CD8-positive, alpha-beta memory T cell (primary cell): ENCODE results near the gene IFIT3. TPM values are rescaled to one million over a fixed set of nuclear protein-coding genes. Genes with fewer than 3 reads are reported as not detected.
"Not testable (repeated sequence)": the region's sequence is repeated elsewhere in the genome, so short reads cannot be mapped to it uniquely, and the experiment has no call there.

Experiments used
- CTCF ChIA-PET: fragments of 350-600 bp; sonication (Branson Sonifier 250); formaldehyde crosslinking; loops from one replicate; lab custom pipeline; 2021; ENCODE audit warnings: antibody characterized with exemption; lab: Charles Lee
- POLR2A ChIA-PET: fragments of 350-600 bp; sonication (Branson Sonifier 250); formaldehyde crosslinking; loops from one replicate; lab custom pipeline; 2021; ENCODE audit warnings: antibody characterized with exemption; lab: Charles Lee
- DNase-seq, 5 donors: peaks; one replicate each; pipeline versions ENCODE4 v3.0.0 to v3.0.0-alpha.2; 2020 to 2022; ENCODE audit warnings: mixed read lengths in 1 of 5
- H3K27ac ChIP-seq: one replicate; pipeline ENCODE4 v1.7.0; 2013; ENCODE audit warnings: low read depth, mild to moderate bottlenecking, low read length, moderate library complexity
- H3K27me3 ChIP-seq: 2 replicates; pipeline ENCODE4 v1.7.0; 2013; ENCODE audit warnings: low read length, mild to moderate bottlenecking; ENCODE audit not compliant: insufficient read depth, poor library complexity, severe bottlenecking
- H3K36me3 ChIP-seq: 2 replicates; pipeline ENCODE4 v1.7.0; 2013; ENCODE audit warnings: mild to moderate bottlenecking, low read length, moderate library complexity; ENCODE audit not compliant: insufficient read depth
- H3K4me1 ChIP-seq: 2 replicates; pipeline ENCODE4 v1.7.0; 2013; ENCODE audit warnings: mild to moderate bottlenecking, low read length, moderate library complexity; ENCODE audit not compliant: insufficient read depth
- H3K4me3 ChIP-seq: 2 replicates; pipeline ENCODE4 v1.7.0; 2013; ENCODE audit warnings: mild to moderate bottlenecking, low read length
- H3K9me3 ChIP-seq: 2 replicates; pipeline ENCODE4 v1.7.0; 2013; ENCODE audit warnings: mild to moderate bottlenecking, low read length
- H3K27ac Mint-ChIP-seq, 8 donors: one replicate each; pipeline ENCODE4 v1.8.0; 2020 to 2021; ENCODE audit warnings: mixed read lengths in 8 of 8, mild to moderate bottlenecking in 6 of 8, inconsistent platforms in 3 of 8, moderate library complexity in 3 of 8
- H3K27me3 Mint-ChIP-seq, 2 donors: one replicate each; pipeline ENCODE4 v1.8.0; 2020 to 2021; ENCODE audit warnings: mixed read lengths in 2 of 2, mild to moderate bottlenecking in 1 of 2, moderate library complexity in 1 of 2
- H3K36me3 Mint-ChIP-seq, 3 donors: one replicate each; pipeline ENCODE4 v1.8.0; 2020 to 2021; ENCODE audit warnings: mixed read lengths in 3 of 3, inconsistent platforms in 1 of 3, mild to moderate bottlenecking in 1 of 3
- H3K4me1 Mint-ChIP-seq, 3 donors: one replicate each; pipeline ENCODE4 v1.8.0; 2020 to 2021; ENCODE audit warnings: mixed read lengths in 3 of 3, inconsistent platforms in 1 of 3, mild to moderate bottlenecking in 1 of 3
- H3K4me3 Mint-ChIP-seq, 7 donors: one replicate each; pipeline ENCODE4 v1.8.0; 2020 to 2021; ENCODE audit warnings: mixed read lengths in 7 of 7, mild to moderate bottlenecking in 6 of 7, moderate library complexity in 4 of 7, inconsistent platforms in 2 of 7
- H3K9me3 Mint-ChIP-seq, 5 donors: one replicate each; pipeline ENCODE4 v1.8.0; 2020 to 2022; ENCODE audit warnings: mixed read lengths in 5 of 5, mild to moderate bottlenecking in 3 of 5, moderate library complexity in 2 of 5, inconsistent platforms in 1 of 5
- polyA plus RNA-seq: library from polyadenylated mRNA; unstranded; fragments of 300-500 nt; fragmentation: Illumina TruSeq; gene quantifications from one replicate; pipeline ENCODE4 v1.2.3, GENCODE V29; 2021
- total RNA-seq, 2 experiments: library from RNA; stranded (reverse); gene quantifications; one replicate each; pipeline ENCODE4 v1.2.3, GENCODE V29; 2021

Gene IFIT3
- total and polyA plus RNA-seq, 3 experiments from 2014 or later: 0.35 to 3.7 (median 0.63) TPM

DNA sequence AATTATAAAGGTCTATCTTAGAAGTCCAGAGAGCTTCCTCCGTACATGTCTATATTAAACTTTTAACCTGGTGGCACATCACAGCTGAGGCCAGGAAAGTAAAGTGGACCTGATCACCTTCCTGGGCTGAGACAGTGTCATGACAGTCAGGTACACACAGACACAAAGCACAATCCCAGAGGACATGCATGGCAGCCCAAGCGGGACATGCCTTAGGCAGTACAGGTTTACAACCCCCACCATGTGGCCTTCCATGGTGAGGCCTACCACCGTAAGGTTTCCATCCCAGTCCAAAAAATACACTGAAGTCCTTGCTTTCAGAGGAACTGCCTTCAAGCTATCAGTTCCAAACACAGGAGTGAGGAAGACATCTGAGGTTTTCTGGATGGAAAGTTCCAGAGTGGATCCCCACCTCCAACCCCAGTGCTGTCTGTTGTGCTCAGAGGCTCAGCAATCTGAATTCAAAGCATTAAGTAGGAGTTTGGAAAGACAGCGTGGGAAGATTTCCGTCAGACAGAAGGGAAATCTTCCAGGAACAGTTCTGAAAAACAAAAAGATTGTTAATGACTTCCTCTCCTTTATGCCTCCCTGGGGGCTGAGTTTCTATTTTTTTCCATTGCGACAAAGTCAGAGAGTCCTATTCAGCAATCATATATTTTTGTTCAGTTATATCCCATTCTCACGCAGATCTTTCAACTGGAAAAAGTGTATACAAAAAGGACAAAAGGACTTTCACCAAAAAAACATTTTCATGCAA, 20.1 kb downstream of the IFIT3 start:
- Mint-ChIP-seq H3K27ac (no peak overlapping the region), H3K4me1 (no peaks in the 10 kb centered on the region), H3K27me3 (peaks cover 25 to 56% of the 10 kb centered on the region in 2 donors), H3K36me3 (peaks cover 0 to 2% (median 0%) of the 10 kb centered on the region in 3 donors), H3K4me3 (no peak overlapping the region), H3K9me3 (no peaks in the 10 kb centered on the region)
- Histone ChIP-seq H3K36me3 (no peaks in the 10 kb centered on the region), H3K27me3 (no peaks in the 10 kb centered on the region), H3K9me3 (no peaks in the 10 kb centered on the region), H3K4me1 (no peaks in the 10 kb centered on the region), H3K27ac (no peak overlapping the region), H3K4me3 (no peak overlapping the region)
- no peak for DNase-seq
- POLR2A ChIA-PET: no interaction called here
- CTCF ChIA-PET: no interaction called here

DNA sequence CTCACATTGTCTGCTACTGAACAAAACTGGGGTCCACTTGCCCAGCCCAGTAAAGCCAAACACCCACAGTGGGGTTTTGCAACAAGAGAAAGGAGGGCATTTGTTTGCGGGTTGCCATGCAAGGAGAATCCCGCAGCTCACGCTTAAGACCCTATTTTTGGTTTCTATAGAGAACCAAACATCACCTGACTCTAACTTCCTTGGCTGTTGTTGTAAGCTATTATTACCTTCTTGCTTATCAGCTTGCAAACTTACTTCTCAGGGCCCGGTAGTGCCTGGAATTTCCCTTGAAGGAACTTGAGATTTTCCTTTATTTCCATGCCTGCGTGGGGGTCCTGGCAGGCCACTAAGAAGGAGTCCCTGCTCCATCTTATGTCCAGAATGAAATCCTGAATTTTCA, 20.7 kb downstream of the IFIT3 start:
- H3K4me1 Mint-ChIP-seq: no peaks in the 10 kb centered on the region
- H3K36me3 ChIP-seq: no peaks in the 10 kb centered on the region
- no peaks in the 10 kb centered on the region for H3K27me3 ChIP-seq
- no peak for DNase-seq
- no peaks in the 10 kb centered on the region for H3K9me3 Mint-ChIP-seq
- H3K36me3 Mint-ChIP-seq: peaks cover 0 to 4% (median 4%) of the 10 kb centered on the region in 3 donors
- H3K9me3 ChIP-seq: no peaks in the 10 kb centered on the region
- POLR2A ChIA-PET: no interaction called here
- no peaks in the 10 kb centered on the region for H3K4me1 ChIP-seq
- H3K27me3 Mint-ChIP-seq: peaks cover 30 to 55% of the 10 kb centered on the region in 2 donors
- H3K4me3 Mint-ChIP-seq: no peak overlapping the region
- no peak overlapping the region for H3K27ac Mint-ChIP-seq
- CTCF ChIA-PET: interaction anchor here (0.9 kb wide), 1 partner anchor 20 kb away, joined by 3 read pairs; no protein-coding TSS in a partner anchor
- no peak overlapping the region for H3K4me3 ChIP-seq
- no peak overlapping the region for H3K27ac ChIP-seq

DNA sequence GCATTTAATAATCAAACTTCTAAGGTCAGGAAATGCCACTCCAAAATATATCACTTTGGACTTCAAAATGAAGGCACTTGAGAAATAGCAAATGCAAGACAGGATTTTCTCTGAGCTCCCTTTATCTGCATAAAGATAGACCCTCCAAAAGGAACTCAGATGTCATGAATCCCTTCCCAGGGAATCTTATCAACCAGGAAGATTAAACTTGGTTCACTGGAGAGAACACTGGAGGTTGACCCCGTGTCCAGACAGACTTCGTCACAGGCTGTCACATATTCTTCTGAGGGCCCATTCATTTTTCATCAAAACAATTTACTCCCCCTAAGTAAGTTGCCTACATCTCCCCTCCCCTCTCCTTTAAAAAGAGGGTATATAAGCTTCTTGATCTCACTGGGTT, 21.2 kb downstream of the IFIT3 start:
- no peak overlapping the region for H3K4me3 ChIP-seq
- Mint-ChIP-seq H3K27ac (no peak overlapping the region), H3K4me1 (no peaks in the 10 kb centered on the region), H3K36me3 (peaks cover 0 to 4% (median 4%) of the 10 kb centered on the region in 3 donors), H3K27me3 (peaks cover 30 to 55% of the 10 kb centered on the region in 2 donors), H3K4me3 (no peak overlapping the region), H3K9me3 (peaks cover 0 to 2% (median 0%) of the 10 kb centered on the region in 5 donors)
- CTCF ChIA-PET: interaction anchor here (0.9 kb wide), 1 partner anchor 20 kb away, joined by 3 read pairs; no protein-coding TSS in a partner anchor
- H3K27ac ChIP-seq: no peak overlapping the region
- POLR2A ChIA-PET: no interaction called here
- DNase-seq: no peak
- H3K9me3 ChIP-seq: no peaks in the 10 kb centered on the region
- no peaks in the 10 kb centered on the region for H3K36me3 ChIP-seq
- H3K4me1 ChIP-seq: no peaks in the 10 kb centered on the region
- H3K27me3 ChIP-seq: no peaks in the 10 kb centered on the region

DNA sequence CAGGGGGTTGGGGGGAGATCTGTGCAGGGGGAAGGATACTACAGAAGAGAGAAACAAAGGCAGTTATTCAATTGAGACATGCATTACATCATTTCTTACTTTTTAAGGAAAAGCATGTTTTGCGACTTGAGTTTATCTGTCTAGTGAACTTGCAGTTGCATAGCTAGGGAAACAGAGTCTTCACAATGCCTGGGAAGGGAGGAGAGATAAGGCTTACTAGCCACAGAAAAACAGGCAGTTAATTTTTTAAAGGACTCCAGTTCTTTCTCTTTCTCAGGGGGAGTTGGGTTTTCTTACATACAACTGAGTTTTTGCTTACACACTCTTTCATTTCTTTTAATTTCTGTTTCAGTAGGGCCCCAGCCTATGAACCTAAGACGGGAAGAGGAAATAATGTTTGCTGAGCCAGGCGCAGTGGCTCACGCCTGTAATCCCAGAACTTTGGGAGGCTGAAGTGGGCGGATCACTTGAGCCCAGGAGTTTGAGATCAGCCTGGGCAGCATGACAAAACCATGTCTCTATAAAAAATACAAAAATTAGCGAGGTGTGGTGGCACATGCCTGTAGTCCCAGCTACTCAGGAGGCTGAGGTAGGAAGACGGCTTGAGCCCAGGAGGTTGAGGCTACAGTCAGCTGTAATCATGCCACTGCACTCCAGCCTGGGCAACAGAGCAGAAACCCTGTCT, 23.0 kb downstream of the IFIT3 start:
- peaks cover 24 to 53% of the 10 kb centered on the region in 2 donors for H3K27me3 Mint-ChIP-seq
- H3K27me3 ChIP-seq, CTCF ChIA-PET, POLR2A ChIA-PET, H3K4me3 ChIP-seq, H3K36me3 ChIP-seq, H3K4me1 Mint-ChIP-seq, H3K4me3 Mint-ChIP-seq, H3K36me3 Mint-ChIP-seq, H3K9me3 ChIP-seq, H3K9me3 Mint-ChIP-seq, H3K27ac Mint-ChIP-seq, DNase-seq, H3K4me1 ChIP-seq: not testable (repeated sequence)
- peak overlapping the region; percentile 3 for H3K27ac ChIP-seq

DNA sequence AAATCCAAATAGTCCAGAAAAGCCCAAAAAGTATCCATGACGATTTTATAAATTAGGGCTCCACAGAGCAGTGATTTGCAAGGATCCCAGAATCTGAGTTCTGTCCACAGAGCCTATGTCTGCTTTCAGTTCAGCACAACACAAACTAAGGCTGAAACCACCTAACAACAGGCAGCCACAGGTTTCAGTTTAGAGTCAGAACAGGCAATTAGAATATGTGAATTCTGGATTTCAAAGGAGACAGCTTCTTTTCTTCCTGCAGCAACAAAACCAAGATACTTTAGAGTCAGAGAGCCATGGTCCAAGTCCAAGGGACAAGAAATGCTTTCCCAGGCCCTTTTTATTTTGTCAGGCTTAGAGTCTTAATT, 23.6 kb downstream of the IFIT3 start:
- Histone ChIP-seq H3K9me3 (no peaks in the 10 kb centered on the region), H3K36me3 (no peaks in the 10 kb centered on the region), H3K27me3 (no peaks in the 10 kb centered on the region), H3K4me3 (no peak overlapping the region), H3K27ac (no peak overlapping the region), H3K4me1 (no peaks in the 10 kb centered on the region)
- ChIA-PET POLR2A (no interaction called here), CTCF (no interaction called here)
- Mint-ChIP-seq H3K36me3 (peaks cover 0 to 4% (median 4%) of the 10 kb centered on the region in 3 donors), H3K9me3 (peaks cover 0 to 5% (median 0%) of the 10 kb centered on the region in 5 donors), H3K4me3 (no peak overlapping the region), H3K27ac (no peak overlapping the region), H3K27me3 (peaks cover 24 to 52% of the 10 kb centered on the region in 2 donors), H3K4me1 (no peaks in the 10 kb centered on the region)
- DNase-seq: no peak

DNA sequence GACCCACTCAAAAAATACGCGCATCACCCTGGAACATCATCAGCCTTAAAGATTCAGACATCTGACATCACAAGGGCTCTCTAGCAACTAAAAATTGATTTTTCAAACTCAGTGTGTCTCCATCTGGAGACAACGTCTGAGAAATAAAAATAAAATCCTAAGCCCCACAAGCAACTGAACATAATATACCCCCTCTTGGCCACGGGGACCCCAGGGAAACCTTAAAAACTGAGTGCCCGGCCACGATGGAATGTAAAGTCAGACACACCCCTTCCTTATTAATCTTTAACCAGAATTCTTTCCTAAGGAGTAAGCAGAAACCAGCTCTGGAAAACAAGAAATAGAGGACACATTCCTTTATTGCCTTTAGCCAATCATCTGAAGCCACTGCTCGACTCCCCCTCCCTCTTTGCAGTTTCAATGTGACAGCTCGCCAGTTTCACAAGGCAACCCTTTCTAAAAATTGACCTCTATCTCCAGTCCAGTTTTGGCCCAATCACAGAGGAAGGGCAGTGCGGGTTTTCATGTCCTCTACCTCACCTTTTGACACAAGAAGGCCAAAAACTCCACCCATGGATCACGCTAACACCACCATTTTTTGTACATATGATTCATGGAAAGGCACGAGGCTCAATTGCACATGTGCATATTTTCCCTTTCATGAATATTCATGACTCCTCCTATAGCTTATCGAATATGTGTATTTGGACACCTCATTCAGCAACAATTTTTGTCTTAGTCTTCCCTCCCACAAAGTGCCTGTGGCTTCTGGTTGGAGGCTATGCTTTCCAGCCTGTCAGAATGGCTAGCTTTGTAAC, 24.2 kb downstream of the IFIT3 start:
- Mint-ChIP-seq H3K9me3 (peaks cover 0 to 5% (median 0%) of the 10 kb centered on the region in 5 donors), H3K27me3 (peaks cover 26 to 46% of the 10 kb centered on the region in 2 donors), H3K4me1 (no peaks in the 10 kb centered on the region), H3K36me3 (peaks cover 0 to 4% (median 4%) of the 10 kb centered on the region in 3 donors), H3K27ac (no peak overlapping the region), H3K4me3 (no peak overlapping the region)
- Histone ChIP-seq H3K36me3 (no peaks in the 10 kb centered on the region), H3K4me3 (no peak overlapping the region), H3K4me1 (no peaks in the 10 kb centered on the region), H3K27ac (no peak overlapping the region), H3K27me3 (no peaks in the 10 kb centered on the region), H3K9me3 (no peaks in the 10 kb centered on the region)
- POLR2A ChIA-PET: no interaction called here
- CTCF ChIA-PET: no interaction called here
- DNase-seq: no peak

DNA sequence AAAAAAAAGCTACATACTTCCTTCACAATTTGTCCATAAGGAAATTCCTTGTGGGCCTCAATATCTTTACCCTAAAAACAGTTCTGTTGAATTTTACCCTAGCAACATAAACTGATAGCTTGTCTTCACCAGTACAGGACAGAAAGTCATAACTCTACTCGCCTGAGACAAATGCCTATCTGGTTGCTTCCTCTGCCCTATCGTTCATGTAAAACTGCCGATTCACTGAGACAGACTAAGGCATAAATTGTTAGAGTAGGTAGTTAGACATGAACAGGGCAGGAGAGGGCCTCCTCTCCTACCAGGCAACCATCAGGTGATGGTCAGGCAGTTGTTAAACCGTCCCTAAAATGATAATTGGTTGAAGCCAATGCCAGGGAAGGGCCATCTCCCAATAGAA, 25.0 kb downstream of the IFIT3 start:
- POLR2A ChIA-PET: no interaction called here

More for the DNA sequence above, 25.0 kb downstream of the IFIT3 start:
- no peak for DNase-seq
- Histone ChIP-seq H3K4me3 (no peak overlapping the region), H3K36me3 (no peaks in the 10 kb centered on the region), H3K27me3 (no peaks in the 10 kb centered on the region), H3K4me1 (no peaks in the 10 kb centered on the region), H3K9me3 (no peaks in the 10 kb centered on the region), H3K27ac (no peak overlapping the region)
- no peak overlapping the region for H3K27ac Mint-ChIP-seq
- H3K9me3 Mint-ChIP-seq: peaks cover 0 to 5% (median 0%) of the 10 kb centered on the region in 5 donors
- no peak overlapping the region for H3K4me3 Mint-ChIP-seq
- CTCF ChIA-PET: no interaction called here
- H3K36me3 Mint-ChIP-seq: peaks cover 0 to 4% (median 4%) of the 10 kb centered on the region in 3 donors
- peaks cover 26 to 44% of the 10 kb centered on the region in 2 donors for H3K27me3 Mint-ChIP-seq
- H3K4me1 Mint-ChIP-seq: no peaks in the 10 kb centered on the region
